ENCODE measurements around the gene PACS2. TPM values are rescaled to one million over a fixed set of nuclear protein-coding genes. Genes with fewer than 3 reads are reported as not detected.

Gene PACS2
- total RNA-seq (10 to 100 TPM; 69.2 to 98.5 TPM), polyA plus RNA-seq (ENCODE audit: insufficient read length in 2 of 2) (100 to 1,000 TPM; 147 to 177 TPM)
- long read RNA-seq, donor 1, transcript PACS2-201 (24 exons, 3,708 nt) = major isoform, 7 of 94 reads
- long read RNA-seq, donor 1, partial matches to known transcripts = 87 of 94 reads
- long read RNA-seq, donor 1, other reads (novel, unspliced or antisense) = 0 of 94 reads
- long read RNA-seq, donor 2, partial matches to known transcripts = 0 of 3 reads
- long read RNA-seq, donor 2, other reads (novel, unspliced or antisense) = 0 of 3 reads
- long read RNA-seq, donor 3, partial matches to known transcripts = 6 of 11 reads
- long read RNA-seq, donor 3, other reads (novel, unspliced or antisense) = 0 of 11 reads
- long read RNA-seq, donor 4, partial matches to known transcripts = 6 of 11 reads
- long read RNA-seq, donor 4, other reads (novel, unspliced or antisense) = 0 of 11 reads

GRCh38 chr14:105314287-105315200 lies at the start of gene PACS2:
Gene PACS2 (plus strand): TSS chr14:105314748. CDS start chr14:105314919, 171 bp downstream.
- Histone ChIP-seq H3K4me1 (ENCODE audit: control insufficient read depth, insufficient read depth, low read length) (peaks cover 56% of the 10 kb centered on the region), H3K27me3 (ENCODE audit: control insufficient read depth, insufficient read depth, low read length) (no peaks in the 10 kb centered on the region), H3K36me3 (ENCODE audit: control insufficient read depth, insufficient read depth, low read length) (peaks cover 10% of the 10 kb centered on the region), H3K27ac (ENCODE audit: low read depth, low read length) (peak within 1 kb of the TSS; percentile 88), H3K9me3 (ENCODE audit: control insufficient read depth, insufficient read depth, low read length) (no peaks in the 10 kb centered on the region), H3K4me3 (ENCODE audit: low read depth, low read length) (peak within 1 kb of the TSS; percentile 56)
- under 1% methylated on average over 162 of the region's 163 CpGs for WGBS (ENCODE audit: insufficient coverage)
- DNase-seq (ENCODE audit: low read depth in 4 of 6, low spot score in 6 of 6) = peak in 5 of 6 donors; percentile 79 to 97 (median 84)

- Histone ChIP-seq H3K9me3 (ENCODE audit: control insufficient read depth, insufficient read depth, low read length) (no peaks in the 10 kb centered on the region), H3K36me3 (ENCODE audit: control insufficient read depth, insufficient read depth, low read length) (peaks cover 63% of the 10 kb centered on the region), H3K27ac (ENCODE audit: low read depth, low read length) (no peak overlapping the region), H3K4me1 (ENCODE audit: control insufficient read depth, insufficient read depth, low read length) (peaks cover under 1% of the 10 kb centered on the region), H3K4me3 (ENCODE audit: low read depth, low read length) (no peak overlapping the region), H3K27me3 (ENCODE audit: control insufficient read depth, insufficient read depth, low read length) (no peaks in the 10 kb centered on the region)
- DNase-seq (ENCODE audit: low read depth in 4 of 6, low spot score in 6 of 6) = no peak
- 92% methylated on average over 21 of the region's 21 CpGs for WGBS (ENCODE audit: insufficient coverage)
Observed at GRCh38 chr14:105267820-105268548, 46.6 kb upstream of the PACS2 start.

- Histone ChIP-seq H3K27me3 (ENCODE audit: control insufficient read depth, insufficient read depth, low read length) (no peaks in the 10 kb centered on the region), H3K36me3 (ENCODE audit: control insufficient read depth, insufficient read depth, low read length) (peaks cover 62% of the 10 kb centered on the region), H3K9me3 (ENCODE audit: control insufficient read depth, insufficient read depth, low read length) (no peaks in the 10 kb centered on the region), H3K4me3 (ENCODE audit: low read depth, low read length) (no peak overlapping the region), H3K27ac (ENCODE audit: low read depth, low read length) (no peak overlapping the region), H3K4me1 (ENCODE audit: control insufficient read depth, insufficient read depth, low read length) (peaks cover 4% of the 10 kb centered on the region)
- WGBS (ENCODE audit: insufficient coverage) = 94% methylated on average over 18 of the region's 18 CpGs
- DNase-seq (ENCODE audit: low read depth in 4 of 6, low spot score in 6 of 6) = no peak
Observed at GRCh38 chr14:105268736-105269354, 45.7 kb upstream of the PACS2 start.

GRCh38 chr14:105269405-105269804 lies 45.1 kb upstream of the PACS2 start:
- Histone ChIP-seq H3K9me3 (ENCODE audit: control insufficient read depth, insufficient read depth, low read length) (no peaks in the 10 kb centered on the region), H3K36me3 (ENCODE audit: control insufficient read depth, insufficient read depth, low read length) (peaks cover 63% of the 10 kb centered on the region), H3K27me3 (ENCODE audit: control insufficient read depth, insufficient read depth, low read length) (no peaks in the 10 kb centered on the region), H3K4me1 (ENCODE audit: control insufficient read depth, insufficient read depth, low read length) (peaks cover 7% of the 10 kb centered on the region), H3K4me3 (ENCODE audit: low read depth, low read length) (no peak overlapping the region), H3K27ac (ENCODE audit: low read depth, low read length) (no peak overlapping the region)
- DNase-seq (ENCODE audit: low read depth in 4 of 6, low spot score in 6 of 6) = no peak
- WGBS (ENCODE audit: insufficient coverage) = 92% methylated on average over 11 of the region's 11 CpGs

- DNase-seq (ENCODE audit: low read depth in 4 of 6, low spot score in 6 of 6) = no peak
- no peaks in the 10 kb centered on the region for H3K27me3 ChIP-seq (ENCODE audit: control insufficient read depth, insufficient read depth, low read length)
- H3K4me3 ChIP-seq (ENCODE audit: low read depth, low read length) = no peak overlapping the region
- H3K27ac ChIP-seq (ENCODE audit: low read depth, low read length) = no peak overlapping the region
- H3K4me1 ChIP-seq (ENCODE audit: control insufficient read depth, insufficient read depth, low read length) = peaks cover 18% of the 10 kb centered on the region
- peaks cover 66% of the 10 kb centered on the region for H3K36me3 ChIP-seq (ENCODE audit: control insufficient read depth, insufficient read depth, low read length)
- WGBS (ENCODE audit: insufficient coverage) = 90% methylated on average over 15 of the region's 22 CpGs
- H3K9me3 ChIP-seq (ENCODE audit: control insufficient read depth, insufficient read depth, low read length) = no peaks in the 10 kb centered on the region
Observed at GRCh38 chr14:105271224-105271890, 43.2 kb upstream of the PACS2 start.

GRCh38 chr14:105272623-105273022 lies 41.9 kb upstream of the PACS2 start:
- Histone ChIP-seq H3K36me3 (ENCODE audit: control insufficient read depth, insufficient read depth, low read length) (peaks cover 60% of the 10 kb centered on the region), H3K27me3 (ENCODE audit: control insufficient read depth, insufficient read depth, low read length) (no peaks in the 10 kb centered on the region)

GRCh38 chr14:105273062-105273461 lies 41.5 kb upstream of the PACS2 start:
- WGBS (ENCODE audit: insufficient coverage) = 86% methylated on average over 9 of the region's 12 CpGs
- no peak for DNase-seq (ENCODE audit: low read depth in 4 of 6, low spot score in 6 of 6)
- Histone ChIP-seq H3K36me3 (ENCODE audit: control insufficient read depth, insufficient read depth, low read length) (peaks cover 55% of the 10 kb centered on the region), H3K9me3 (ENCODE audit: control insufficient read depth, insufficient read depth, low read length) (no peaks in the 10 kb centered on the region), H3K4me3 (ENCODE audit: low read depth, low read length) (no peak overlapping the region), H3K4me1 (ENCODE audit: control insufficient read depth, insufficient read depth, low read length) (peaks cover 18% of the 10 kb centered on the region), H3K27me3 (ENCODE audit: control insufficient read depth, insufficient read depth, low read length) (no peaks in the 10 kb centered on the region), H3K27ac (ENCODE audit: low read depth, low read length) (no peak overlapping the region)

More at GRCh38 chr14:105272623-105273022, 41.9 kb upstream of the PACS2 start:
- no peaks in the 10 kb centered on the region for H3K9me3 ChIP-seq (ENCODE audit: control insufficient read depth, insufficient read depth, low read length)
- DNase-seq (ENCODE audit: low read depth in 4 of 6, low spot score in 6 of 6) = no peak
- 95% methylated on average over 12 of the region's 15 CpGs for WGBS (ENCODE audit: insufficient coverage)
- H3K4me1 ChIP-seq (ENCODE audit: control insufficient read depth, insufficient read depth, low read length) = peaks cover 18% of the 10 kb centered on the region
- H3K27ac ChIP-seq (ENCODE audit: low read depth, low read length) = no peak overlapping the region
- no peak overlapping the region for H3K4me3 ChIP-seq (ENCODE audit: low read depth, low read length)

- no peaks in the 10 kb centered on the region for H3K9me3 ChIP-seq (ENCODE audit: control insufficient read depth, insufficient read depth, low read length)
- H3K4me1 ChIP-seq (ENCODE audit: control insufficient read depth, insufficient read depth, low read length) = peaks cover 18% of the 10 kb centered on the region
- WGBS (ENCODE audit: insufficient coverage) = 63% methylated on average over 5 of the region's 6 CpGs
- peaks cover 40% of the 10 kb centered on the region for H3K36me3 ChIP-seq (ENCODE audit: control insufficient read depth, insufficient read depth, low read length)
- no peaks in the 10 kb centered on the region for H3K27me3 ChIP-seq (ENCODE audit: control insufficient read depth, insufficient read depth, low read length)
- H3K27ac ChIP-seq (ENCODE audit: low read depth, low read length) = no peak overlapping the region
- DNase-seq (ENCODE audit: low read depth in 4 of 6, low spot score in 6 of 6) = no peak
- no peak overlapping the region for H3K4me3 ChIP-seq (ENCODE audit: low read depth, low read length)
Observed at GRCh38 chr14:105274637-105275036, 39.9 kb upstream of the PACS2 start.
